Right lobe of liver (tissue), 4 donors: ENCODE measurements around the gene PROX1.

ENCODE experiments used
- CTCF ChIP-seq, 4 donors: fragments of 200-600 bp in 3 of 4; fragments of 450-650 bp in 1 of 4; IDR thresholded peaks; one replicate each; pipeline versions ENCODE4 v1.5.1 to v1.8.0; 2016 to 2022; ENCODE audit warnings: antibody characterized with exemption in 4 of 4, mild to moderate bottlenecking in 2 of 4
- POLR2A ChIP-seq: fragments of 450-650 bp; IDR thresholded peaks from one replicate; pipeline ENCODE4 v1.6.1; 2017; ENCODE audit warnings: antibody characterized with exemption, mild to moderate bottlenecking
- donor health status: DM: no; HTN: no; CAD: no.
- donor health status: DM: no; HTN: no; CAD: no.
- donor health status: DM: no; HTN: yes; CAD: no.

GRCh38 chr1:214022810-214023425 is 35.1 kb downstream of the PROX1 start:
- TF ChIP-seq POLR2A (no peak), CTCF (IDR thresholded peaks at IDR 0.05) (no peak)
